NCI-H146 treated with DMSO at 0.1 percent for 48 hours (cell line): ENCODE measurements around the gene SAMD8.
A peak's percentile ranks its signal among the peaks of the same experiment; 100 is the strongest.
"Not testable (repeated sequence)": the region's sequence is repeated elsewhere in the genome, so short reads cannot be mapped to it uniquely, and the experiment has no call there.

Source experiments
- DNase-seq: peaks from one replicate; lab custom pipeline; 2025; ENCODE audit not compliant: unreplicated experiment; lab: John Stamatoyannopoulos, UW

SAMD8 gene

DNA sequence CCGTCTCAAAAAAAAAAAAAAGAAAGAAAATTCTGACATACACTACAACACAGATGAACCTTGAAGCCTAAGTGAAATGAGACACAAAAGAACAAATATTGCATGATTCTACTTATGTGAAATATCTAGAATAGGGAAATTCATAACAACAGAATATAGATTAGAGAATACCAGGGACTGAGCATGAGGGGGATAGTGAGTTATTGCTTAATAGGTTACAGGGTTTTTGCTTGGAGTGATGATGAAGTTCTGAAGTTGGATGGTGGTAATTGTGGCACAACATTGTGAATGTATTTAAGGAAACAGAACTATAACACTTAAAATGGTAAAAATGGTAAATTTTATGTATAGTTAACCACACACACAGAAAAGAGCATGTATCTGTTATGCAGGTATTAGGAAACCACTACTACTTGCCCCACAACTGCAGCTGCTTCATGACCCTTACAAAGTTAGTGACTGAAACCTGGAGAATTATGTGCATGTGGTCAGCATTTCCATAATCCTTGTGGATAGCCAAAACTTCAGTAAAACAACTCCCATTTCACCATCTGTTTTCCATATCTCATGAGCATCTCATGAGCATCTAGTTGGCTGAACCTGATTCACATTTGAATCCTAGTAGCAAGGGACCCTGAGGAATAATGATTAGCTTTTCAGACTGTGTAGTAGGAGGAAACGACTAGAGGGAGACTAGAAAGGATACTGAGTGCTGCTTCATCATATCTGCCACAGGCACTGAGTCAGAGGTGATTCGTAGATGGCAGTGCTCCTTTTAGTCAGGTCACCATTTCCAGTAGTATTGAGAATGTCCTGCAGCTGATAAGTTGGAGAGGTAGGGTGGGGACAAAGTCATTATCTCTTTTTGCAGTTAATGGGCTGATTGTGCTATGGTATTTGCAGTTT lies 26.3 kb downstream of the SAMD8 start:
- DNase-seq, result no peak

DNA sequence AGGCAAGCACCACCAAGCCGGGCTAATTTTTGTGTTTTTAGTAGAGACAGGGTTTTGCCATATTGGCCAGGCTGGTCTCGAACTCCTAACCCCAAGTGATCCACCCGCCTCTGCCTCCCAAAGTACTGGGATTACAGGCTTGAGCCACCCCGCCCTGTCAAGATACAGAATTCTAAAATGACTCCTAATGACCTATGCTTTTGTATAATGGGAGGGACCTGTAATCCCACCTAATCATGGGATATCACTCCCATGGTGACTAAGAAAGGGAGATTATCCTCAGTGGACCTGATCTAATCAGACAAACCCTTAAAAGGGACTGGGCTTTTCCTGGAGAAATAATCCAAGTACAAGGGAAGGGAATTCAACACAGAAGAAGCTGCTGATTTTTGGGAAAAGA lies 28.8 kb downstream of the SAMD8 start:
- no peak for DNase-seq

DNA sequence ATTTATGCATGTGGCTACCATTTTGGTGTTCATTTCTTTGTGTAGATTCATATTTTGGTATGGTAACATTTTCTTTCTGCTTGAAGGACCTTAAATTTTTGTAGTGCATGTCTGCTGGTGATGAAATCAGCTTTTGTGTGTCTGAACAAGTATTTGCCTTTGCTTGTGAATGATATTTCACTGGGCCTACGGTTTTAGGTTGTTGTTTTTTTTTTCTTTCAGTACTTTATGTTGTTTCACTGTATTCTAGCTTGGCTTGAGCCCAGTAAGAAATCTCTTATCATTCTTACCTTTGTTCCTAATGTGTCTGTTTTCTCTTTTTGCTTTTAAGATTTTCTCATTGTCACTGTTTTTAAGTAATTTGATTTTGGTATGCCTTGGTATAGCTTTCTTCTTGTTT lies 31.9 kb downstream of the SAMD8 start:
- no peak for DNase-seq

DNA sequence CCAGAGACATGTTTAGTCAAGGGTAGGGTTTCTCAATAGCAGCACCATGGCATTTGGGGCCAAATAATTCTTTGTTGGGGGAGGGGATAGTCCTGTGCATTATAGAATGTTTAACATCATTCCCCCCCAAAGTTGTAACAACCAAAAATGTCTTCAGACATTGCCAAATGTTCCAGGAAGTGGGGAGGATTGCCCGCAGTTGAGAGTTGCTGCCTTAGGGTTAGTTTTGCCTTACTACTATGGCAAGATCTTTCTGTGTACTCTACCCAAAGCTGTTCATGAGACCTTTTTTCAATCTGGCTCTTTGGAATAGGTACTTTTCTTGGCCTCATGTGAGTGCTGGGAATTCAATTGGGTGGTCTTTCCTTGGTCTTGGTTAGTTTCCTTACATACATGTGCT lies 34.1 kb downstream of the SAMD8 start:
- no peak for DNase-seq

DNA sequence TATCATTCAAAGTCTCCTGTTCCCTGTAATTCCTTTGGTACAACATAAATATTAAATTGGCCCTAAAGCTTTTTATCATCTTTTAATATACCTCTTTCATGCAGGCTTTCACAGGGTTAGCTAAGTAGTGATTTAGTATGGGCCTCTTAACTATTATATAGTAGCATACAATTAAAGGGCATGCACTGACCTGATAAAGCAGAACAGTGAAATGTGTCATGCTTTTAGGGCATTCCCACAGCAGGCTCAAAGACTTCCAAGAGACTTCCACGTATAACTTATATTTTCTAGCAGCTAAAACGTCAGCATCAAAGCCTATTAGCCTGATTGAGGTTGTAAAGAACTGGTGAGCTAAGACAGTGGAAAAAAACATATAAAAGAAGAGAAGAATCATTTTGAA lies 35.3 kb downstream of the SAMD8 start:
- DNase-seq, result no peak

DNA sequence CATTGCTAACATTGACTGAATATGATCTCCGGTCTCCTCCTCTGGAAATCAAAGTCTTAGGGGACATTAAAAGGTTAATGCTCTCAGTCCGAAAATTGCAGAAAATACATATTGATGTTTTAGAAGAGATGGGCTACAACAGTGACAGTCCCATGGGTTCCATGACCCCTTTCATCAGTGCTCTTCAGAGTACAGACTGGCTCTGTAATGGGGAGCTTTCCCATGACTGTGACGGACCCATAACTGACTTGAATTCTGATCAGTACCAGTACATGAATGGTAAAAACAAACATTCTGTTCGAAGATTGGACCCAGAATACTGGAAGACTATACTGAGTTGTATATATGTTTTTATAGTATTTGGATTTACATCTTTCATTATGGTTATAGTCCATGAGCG lies 39.2 kb downstream of the SAMD8 start:
- DNase-seq, result no peak

DNA sequence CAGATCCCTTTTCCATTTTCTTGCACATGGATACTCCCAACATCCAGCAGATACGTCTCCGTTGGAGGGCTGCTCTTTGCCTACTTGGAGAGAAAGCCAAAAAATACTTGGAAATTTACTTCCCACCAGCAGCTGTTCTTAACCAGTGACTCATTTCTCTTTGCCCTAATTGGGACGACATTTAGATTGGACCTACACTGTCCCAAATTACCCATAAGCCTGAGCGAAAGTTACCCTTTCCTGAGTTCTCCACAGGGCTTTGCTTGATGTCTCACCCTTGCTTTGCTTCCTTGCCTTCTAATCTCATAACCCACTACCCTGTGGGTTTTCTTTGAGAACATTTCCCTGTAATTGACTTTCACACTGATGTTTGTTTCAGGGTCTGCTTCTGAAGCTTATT lies 48.1 kb downstream of the SAMD8 start:
- DNase-seq, result no peak

DNA sequence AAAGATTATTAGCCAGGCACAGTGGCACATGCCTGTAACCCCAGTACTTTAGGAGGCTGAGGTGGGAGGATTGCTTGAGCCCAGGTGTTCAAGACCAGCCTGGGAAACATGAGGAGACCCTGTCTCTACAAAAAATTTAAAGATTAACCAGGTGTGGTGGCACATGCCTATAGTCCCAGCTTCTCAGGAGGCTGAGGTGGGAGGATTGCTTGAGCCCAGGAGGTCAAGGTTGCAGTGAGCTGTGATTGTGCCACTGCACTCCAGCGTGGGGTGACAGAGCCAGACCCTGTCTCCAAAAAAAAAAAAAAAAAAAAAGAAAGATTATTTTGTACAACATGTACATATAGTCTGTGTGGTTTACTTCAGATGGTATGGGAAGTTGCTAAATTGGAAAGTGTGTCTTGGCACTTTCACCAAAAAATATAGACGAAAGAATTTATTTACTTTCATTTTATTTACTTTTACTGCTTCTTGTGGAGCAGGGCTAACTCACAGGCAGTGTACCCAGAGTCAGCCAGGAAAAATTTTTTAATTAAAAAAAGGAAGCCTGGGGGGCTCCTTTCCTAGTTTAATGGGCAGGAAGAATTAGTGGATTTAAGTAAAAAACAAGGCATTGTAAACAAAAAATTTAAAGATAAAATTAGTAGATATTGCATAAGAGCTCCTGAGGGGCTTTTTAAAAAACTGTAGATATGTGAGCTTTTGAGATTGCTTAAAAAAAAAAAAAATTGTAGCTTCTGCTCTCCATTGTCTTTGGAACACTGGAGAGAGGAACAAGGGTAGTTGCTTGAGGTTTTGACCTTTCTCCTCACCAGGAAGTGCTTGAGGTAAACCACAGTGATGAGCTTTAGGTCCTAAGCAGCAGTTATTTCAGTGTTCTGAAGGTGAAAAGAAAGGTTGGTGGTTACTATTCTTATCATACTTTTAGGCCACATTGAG lies 54.5 kb downstream of the SAMD8 start:
- DNase-seq, result no peak

DNA sequence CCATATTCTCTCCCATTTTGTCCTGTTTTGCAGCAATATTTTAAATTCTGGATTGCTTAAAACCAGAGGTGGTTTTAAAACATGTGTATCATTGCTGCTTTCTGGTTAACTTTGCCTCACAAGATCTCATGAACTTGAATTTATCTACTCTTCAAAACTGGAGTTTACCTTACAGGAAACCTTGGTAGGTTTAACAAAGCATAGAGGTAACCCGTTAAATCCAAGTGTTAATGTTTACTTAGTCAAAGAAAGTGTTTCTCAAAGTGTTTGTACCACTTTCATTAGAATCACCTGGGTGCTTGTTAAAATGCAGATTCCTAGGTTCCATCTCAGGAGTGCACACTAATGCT lies 55.1 kb downstream of the SAMD8 start:
- no peak for DNase-seq

DNA sequence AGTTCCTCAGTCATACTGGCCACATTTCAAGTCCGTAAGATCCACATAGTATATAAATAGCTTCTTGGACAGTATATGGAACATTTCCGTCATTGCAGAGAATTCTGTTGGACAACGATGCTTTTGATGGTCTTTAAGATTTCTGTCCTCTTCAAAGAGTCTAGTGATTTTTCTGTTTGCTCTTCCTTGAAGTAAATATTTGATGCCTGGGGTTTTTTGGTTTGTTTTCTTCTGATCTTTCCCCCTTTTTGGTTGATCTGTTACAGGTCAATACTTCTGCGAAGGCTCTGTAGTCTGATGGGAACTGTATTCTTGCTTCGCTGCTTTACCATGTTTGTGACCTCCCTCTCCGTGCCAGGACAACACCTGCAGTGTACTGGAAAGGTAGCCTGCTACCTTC lies 56.8 kb downstream of the SAMD8 start:
- DNase-seq, result no peak

DNA sequence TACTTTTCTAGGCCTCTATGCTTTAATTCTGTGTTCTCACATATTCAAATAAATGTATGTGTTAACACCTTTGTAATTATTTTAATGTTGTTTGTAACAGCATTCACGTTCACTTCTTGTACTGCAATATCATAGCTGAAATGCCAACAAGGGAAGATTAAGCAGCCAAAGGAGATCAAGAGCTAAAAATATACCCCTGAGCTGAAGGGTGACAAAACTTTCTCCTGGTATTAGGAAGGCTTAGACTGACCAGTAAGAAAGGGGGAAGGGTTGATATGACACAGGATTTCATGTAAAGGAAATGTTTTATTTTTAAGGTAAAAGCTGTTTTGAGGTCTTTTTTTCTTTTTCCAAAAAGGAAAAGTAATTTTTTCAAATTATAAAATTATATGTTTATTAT lies 58.8 kb downstream of the SAMD8 start:
- no peak for DNase-seq

DNA sequence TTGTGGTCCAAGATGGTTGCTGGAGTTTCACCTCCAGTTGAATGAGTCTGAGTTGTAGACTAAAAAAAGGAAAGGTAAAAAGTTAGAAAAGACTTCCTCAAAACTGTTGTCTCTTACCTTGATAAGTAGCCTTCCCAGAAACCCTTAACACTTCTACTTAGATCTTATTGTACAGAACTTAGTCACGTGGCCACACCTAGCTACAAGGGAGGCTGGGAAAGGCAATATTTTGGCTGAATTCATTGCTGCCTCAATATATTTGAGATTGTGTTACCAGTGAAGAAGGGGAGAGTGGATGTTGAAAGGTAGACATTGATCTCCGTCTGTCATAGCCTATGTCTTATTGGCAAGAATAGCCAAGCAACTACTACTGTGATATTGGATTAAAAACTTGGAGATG lies 63.6 kb downstream of the SAMD8 start:
- DNase-seq, result no peak

DNA sequence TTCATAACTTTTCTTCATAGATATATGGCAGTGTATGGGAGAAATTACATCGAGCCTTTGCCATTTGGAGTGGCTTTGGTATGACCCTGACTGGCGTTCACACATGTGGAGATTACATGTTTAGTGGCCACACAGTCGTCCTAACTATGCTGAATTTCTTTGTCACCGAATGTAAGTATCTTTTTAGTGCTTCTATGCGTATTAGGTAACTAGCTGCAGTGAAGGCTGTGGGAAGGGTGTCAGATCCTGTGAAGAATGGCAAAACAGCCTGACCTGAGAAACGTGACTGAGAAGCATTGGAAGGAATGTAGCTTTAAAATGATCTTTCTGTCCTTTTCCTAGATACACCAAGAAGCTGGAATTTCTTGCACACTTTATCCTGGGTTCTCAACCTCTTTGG lies 64.6 kb downstream of the SAMD8 start:
- DNase-seq, result no peak

DNA sequence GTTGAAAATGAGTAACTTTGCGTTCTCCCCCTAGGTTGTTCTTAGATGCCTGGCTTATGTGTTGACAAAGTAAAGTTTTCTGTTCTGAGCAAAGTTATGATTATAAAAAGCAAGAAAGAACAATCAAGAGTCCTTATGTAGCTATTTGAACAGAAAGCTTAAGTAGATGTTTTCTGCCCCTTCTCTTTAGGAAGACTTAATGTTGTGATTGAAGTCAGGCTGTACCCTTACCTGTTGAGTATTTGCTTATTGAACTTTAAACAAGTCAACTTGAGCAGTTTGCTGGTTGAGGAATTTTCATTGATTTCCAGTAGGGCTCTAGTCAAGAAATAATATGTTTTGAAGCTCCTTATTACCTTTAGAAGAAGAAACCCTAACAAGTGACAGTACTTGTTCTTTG lies 65.3 kb downstream of the SAMD8 start:
- no peak for DNase-seq

DNA sequence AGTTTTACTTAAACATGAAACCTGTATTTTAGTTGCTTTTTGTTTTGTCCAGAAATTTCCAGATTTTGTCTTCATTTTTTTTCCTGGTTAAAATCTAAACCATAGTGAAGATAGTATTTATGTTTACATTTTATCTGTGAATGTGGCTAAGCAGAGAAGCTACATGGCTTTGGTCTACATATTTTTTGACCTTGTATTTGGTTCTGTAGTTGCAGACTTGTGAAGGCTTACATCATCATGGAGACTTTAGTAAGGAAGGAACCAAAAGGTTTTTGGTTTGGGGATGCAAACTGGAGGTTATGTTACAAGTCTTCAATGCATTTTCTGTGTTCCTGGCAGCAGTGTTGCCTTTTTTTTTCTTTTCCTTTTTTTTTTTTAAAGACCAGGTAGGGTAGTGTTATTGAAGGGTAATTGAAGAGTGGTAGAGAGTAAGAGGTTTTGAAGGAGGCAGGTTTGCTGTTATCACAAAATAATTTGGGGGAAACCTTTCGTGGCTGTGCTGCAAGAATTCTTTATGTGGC lies 68.3 kb downstream of the SAMD8 start:
- no peak for DNase-seq

DNA sequence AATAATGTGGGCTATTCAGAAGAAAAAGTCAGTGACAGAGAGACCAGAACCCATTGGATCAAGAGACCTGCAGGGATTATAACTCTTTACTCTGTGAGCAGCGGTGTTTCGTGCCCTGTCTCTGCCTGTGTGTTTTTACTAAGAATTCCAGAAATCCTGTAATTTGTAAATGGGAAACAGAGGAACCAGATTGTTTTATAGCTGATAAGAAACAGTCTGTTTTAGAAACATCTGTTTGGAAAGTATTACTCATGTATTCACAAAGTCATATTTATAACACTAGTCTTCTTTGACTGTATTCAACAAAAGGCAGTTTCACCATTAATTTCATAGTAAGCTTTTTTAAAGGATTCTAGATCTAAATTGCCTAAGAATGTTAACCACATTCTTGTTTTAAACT lies 69.1 kb downstream of the SAMD8 start:
- no peak for DNase-seq

DNA sequence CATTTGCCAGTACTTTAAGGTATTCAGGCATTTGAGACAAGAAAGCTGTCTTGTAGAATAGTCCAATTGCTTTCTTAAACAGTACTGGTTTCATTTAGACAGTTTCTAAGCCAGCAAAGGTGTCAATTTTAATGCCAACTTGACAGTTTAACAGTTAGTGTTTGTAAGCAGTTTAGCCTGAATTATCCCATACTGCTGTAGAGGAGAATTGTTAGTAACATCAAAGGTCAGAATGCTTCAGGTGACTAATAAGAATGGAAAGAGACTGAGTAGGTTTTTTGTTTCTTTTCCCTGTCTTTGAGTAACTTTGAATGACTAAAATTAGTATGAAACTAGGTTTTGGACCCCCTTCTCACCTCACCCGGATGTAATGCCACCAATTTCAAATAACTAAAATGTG lies 69.6 kb downstream of the SAMD8 start:
- DNase-seq, result no peak

DNA sequence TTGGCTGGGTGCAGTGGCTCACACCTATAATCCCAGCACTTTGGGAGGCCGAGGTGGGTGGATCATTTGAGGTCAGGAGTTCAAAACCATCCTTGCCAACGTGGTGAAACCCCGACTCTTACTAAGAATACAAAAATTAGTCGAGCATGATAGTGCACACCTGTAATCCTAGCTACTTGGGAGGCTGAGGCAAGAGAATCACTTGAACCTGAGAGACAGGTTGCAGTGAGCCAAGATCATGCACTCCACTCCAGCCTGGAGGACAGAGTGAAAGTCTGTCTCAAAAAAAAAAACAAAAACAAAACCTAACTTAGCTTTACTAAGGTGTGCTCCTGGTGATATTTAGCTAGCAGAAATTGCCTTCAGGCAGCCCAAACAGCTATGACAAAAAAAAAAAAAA lies 74.9 kb downstream of the SAMD8 start:
- no peak for DNase-seq

DNA sequence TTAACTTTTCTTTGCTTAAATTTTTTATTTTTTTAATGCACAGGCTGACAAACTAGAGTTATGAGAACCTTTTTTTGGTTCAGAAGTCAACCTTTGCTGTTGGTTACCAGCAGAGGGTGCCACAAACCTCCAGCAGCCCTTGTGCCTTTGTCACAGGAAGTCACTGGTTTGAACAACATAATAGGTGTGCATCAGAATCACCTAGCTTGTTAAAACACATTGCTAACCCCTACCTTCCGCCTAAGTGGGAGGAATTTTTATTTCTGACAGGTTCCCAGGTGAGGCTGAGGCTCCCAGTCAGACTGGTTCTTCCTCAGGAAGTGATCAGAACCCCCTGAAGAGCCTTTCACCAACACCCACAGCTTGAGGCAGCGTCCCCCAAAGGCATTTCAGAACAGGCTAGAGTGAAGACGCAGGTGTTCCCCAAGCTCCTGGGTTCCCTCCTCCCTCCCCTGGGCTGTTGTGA lies 76.5 kb downstream of the SAMD8 start:
- peak; percentile 22 for DNase-seq

DNA sequence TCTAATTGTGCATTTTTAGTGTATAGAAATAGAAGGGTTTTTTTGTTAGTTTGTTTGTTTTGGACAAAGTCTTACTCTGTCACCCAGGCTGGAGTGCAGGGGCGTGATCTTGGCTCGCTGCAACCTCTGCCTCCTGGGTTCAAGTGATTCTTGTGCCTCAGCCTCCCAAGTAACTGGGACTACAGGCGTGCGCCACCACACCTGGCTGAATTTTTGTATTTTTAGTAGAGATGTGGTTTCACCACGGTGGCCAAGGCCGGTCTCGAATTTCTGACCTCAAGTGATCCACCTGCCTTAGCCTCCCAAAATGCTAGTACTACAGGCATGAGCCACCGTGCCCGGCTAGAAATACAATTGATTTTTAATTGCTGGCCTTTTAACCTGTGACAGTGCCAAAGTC lies 77.1 kb downstream of the SAMD8 start:
- not testable (repeated sequence) for DNase-seq

DNA sequence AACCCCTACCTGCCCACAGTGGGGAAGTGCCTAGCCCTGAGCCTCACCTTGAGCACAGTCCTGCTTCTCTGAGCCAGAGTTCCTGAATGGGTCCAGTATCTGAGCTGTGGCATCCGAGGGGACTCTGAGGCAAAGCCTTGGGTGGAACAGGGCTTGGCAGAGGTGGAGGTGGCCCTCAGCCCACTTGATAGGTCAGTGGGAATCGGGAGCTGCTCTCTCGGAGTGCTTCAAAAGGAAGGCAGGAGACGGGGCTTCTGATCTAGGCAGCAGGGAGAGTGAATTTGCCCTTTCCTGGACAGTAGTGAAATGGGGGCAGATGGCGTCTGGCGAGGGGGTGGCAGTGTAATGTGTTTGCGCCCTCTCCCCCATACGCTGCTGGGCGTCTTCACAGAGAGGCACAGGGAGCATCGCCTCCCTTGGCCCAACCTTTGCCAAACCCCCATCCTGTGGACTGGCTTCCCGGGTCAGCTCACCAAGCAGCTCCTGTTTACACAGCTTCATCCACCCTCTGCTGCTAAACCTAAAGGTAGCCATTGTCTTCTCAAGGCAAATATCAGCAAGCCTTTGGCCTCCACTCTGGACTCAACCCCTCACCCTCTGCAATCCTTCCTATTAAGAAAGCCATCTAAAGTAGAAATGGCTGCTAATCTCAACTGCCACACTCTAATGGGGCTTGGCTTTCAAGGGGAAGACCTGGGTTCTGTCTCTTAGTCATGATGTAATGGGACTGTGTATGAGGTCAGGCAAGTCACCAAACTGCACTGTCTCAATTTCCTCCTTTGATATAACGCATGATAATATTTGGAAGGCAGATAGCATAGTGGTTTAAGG lies 78.0 kb downstream of the SAMD8 start:
- no peak for DNase-seq
